Stromal cell of bone marrow (primary cell): ENCODE measurements around the gene TOM1.
A peak's percentile ranks its signal among the peaks of the same experiment; 100 is the strongest.

Source experiments
- DNase-seq: peaks from one replicate; pipeline ENCODE4 v3.0.0-alpha.2; 2012; ENCODE audit warnings: low read depth

TOM1 gene

DNA sequence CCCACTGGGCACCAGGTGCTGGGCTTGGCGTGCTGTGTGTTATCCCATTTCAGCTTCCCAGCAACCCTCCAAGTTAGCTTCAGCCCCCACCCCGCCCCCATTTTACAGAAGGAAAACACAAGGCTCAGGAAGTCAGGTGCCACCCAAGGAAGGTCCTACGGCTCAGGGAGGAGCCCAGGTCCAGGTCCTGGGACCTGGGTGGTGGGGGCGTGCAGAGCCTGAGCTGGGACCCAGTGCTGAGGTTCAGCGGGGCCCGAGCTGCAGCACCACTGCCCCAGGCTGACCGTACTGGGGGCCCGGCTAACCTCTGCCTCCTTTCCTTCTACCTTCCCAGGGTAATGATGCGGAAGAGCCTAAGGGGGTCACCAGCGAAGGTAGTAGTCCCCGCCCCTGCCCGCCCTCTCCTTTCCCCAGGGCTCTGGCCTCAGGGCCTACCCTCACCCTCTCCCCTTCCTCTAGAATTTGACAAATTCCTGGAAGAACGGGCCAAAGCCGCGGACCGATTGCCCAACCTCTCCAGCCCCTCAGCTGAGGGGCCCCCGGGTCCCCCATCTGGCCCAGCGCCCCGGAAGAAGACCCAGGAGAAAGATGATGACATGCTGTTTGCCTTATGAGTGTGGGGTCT lies 47.0 kb downstream of the TOM1 start:
- no peak for DNase-seq

DNA sequence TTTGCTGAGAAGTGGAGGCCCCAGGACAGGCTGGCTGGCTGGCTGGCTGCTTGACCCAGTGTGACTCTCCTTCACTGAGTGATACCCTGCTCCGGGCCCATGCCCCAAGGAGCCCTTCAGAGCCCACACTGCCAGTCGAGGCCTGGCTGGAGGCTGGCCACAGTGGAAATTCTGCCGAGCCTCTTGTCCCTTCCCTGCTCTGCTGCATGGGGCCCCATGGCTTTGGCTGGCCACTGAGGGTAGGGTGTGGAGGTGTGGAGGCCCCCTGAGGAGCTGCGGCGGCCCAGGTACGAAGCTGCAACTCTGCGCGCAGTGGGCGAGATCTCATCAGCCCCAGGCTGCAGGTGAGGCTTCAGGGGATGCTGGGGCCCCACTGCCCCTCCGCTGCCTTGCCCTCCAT lies 47.8 kb downstream of the TOM1 start:
- no peak for DNase-seq

DNA sequence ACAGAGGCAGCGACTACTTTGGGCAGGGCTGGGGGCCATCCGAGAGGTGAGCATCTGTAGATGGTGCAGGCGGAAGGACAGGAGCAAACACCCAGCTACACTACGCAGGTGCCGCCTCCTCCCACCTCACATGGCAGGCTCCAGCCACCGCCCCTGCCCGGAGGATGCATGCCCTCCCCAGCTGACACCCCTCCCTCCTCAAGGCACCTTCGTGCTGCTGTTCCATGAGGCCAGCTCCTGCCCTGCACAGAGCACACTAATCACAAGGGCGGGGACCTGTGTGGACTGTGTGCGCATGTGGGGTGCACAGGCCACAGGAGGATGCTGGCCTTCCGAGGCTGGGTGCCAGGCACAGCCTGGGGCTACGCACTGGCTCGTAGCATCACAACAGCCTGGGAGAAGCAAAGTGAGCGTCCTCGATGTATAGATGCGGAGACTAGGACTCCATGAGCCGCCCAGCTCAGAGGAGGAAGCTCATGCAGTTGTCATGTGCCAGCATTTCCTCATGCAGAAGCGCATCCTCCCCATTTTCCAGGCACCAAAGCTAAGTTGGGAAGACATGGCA lies 48.4 kb downstream of the TOM1 start:
- no peak for DNase-seq

DNA sequence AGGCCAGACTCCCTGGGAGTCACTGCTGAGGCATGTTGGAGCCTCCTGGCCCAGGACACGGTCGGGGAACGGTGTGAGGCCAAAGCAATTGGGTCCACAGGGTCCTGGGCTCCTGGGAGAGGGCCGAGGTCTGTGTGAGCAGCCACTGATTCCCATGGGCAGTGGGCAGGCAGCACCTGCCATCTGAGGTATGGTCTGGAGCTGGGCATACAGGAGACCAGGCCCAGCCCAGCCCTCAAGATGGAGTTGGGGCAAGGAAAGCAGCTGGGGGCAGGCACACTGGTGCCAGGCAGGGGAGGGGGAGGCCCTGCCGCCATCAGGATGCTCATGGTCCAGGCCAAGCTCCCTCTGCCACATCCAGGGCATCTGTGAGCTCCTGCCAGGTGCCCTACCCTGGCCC lies 49.0 kb downstream of the TOM1 start:
- DNase-seq: no peak

DNA sequence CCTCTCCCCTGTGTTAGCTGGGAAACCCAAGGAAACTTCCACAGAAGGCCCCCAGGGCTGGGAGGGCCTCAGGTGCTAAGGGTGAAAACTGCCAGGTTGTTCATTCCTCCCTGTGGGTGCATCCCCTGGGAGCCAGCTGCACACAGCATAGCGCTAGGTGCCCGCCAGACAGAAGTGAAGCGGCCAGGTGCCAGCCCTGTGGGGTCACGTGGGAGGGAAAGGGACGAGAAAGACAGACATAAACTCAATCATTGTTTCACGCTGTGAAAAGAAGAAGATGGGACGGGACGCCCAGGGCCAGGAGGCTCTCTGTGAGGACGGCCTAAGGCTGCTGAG lies 49.6 kb downstream of the TOM1 start:
- no peak for DNase-seq

DNA sequence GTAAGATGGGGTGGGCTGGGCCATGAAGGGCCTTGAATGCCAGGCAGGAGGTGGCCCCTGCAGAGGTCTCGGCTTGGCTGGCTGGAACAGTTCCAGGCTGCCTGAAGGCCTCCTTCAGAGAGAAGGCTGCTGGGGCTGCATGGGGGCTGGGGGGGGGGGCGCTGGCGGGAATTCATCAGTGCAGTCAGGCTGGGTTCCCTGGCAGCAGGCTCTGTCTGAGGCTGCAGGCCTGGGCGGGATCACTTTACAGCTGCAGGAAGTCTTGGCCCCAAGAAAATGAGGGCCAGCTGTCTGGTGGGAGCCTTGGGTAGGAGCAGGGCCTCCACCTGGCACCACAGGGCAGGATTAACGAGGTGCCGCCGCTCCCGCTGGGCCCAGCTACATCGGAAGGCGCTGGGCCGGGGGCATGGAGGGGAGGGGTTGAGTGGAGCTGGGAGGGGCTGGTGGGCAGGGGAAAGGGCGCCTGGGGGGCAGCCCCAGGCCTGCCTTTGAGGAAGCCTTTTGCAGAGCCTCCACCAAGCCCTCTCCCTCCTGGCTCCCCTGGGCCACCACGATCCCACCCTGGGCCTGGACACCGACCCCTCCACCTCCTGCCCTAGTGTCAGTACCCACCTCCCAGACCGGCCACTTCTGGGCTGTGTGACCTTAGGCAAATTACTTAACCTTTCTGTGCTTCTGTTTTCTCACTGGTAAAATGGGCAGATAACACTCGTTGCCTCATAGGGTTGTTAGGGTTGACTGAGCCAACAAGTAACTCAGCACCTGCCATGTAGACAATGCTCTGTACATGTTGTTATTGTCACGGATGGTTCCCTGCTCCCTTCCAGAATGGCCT lies 50.2 kb downstream of the TOM1 start:
- DNase-seq: no peak

DNA sequence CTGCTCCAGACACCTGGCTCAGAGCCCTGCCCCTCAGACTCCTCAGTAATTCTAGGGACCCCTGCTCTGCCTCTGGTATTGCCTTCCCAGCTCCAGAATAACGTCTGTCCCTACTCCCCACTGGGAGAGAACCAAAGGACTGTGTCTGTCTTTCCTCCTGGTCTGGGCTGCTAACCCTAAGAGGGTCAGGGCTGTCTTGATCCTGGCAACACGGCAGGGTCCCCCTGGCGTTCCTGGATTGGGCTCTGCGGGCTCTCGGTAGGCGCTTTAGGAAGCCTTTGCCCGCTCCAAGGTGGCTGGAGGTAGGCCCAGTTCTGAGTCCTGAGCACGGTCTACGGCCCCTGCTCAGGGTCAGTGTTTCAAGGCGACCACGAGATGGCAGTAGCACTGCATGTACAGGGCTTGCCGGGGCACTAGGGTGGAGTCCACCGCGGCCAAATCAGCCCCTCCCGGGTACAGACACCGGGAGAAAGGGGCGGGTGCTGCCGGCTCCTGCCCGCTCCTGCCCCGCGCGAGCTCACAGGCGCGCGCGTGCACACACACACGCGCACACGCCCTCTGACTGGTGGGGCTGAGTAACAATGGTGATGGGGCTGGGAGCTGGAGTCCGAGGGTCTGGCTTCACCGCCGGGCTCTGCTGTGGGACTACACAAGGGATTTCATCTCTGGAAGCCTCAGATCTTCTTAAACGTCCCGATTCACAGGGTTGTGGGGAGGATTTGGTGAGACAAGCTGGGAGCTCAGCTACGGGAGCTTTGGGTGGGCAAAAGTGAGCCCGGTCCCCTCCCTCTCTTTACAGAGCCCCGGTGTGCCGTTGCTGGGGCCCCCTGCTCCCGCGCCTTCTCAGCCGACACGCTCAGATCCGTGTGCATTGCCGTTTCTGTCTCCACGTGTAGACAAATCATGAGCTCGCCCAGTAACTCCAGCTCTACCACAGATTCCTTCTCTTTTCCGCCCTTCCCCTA lies 51.1 kb downstream of the TOM1 start:
- DNase-seq: peak; percentile 84

DNA sequence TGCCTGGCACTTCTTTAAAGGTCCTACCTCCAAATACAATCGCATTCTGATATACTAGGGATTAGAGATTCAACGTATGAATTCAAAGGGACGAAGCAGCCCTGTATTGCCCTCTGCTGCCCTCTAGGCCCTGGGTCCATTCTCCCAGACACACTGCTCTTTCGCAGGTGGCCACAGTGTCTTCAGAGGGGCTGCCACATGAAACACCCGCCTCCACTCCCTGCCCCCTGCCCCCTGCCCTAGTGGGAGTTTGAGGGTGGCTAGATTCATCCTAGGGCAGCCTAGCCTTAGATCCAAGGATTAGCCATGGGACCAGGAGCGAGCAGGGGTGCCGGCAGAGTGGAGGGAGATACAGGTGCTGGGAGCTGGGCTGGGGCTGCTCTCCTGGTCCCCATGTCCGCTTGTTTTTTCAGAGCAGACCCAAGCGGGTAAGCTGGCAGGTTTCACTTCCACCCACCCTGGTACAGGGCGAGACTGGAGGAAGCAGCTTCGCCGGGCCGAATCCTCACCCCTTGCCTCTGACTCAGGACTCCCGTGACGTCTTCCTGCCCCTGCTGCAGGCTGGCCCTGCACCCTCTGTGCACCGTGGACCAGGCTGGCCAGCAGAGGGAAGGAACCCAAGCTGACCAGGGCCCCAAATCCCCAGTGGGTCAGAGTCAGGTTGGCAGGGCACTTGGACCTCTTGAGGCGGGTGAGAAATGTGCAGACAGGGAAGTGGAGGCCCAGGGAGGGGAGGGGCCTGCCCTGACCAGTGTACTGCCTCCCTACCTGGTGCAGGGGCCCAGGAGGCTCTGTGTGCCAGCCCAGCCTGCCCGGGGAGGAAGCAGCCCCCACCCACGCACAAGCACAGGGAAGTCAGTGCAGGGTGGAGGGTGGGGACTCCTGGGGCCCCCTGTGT lies 52.8 kb downstream of the TOM1 start:
- DNase-seq: no peak

DNA sequence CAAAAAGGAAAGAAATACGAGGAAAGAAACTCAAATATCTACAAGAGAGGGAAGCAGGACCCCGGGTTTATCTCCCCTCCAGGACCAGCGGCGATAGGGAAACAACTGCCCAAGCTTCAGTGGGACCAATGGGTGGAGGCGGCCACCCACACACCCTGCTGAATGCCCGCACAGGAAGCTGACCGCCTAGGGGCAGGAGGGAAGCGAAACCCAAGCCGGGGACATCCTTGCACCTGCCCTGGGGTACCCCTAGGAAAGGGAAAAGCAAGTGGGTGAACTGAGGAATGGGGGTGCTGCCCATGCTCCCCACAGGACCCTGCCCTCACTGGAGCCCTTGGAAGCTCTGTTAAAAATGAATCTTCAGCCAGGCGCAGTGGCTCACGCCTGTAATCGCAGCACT lies 53.6 kb downstream of the TOM1 start:
- DNase-seq: no peak

DNA sequence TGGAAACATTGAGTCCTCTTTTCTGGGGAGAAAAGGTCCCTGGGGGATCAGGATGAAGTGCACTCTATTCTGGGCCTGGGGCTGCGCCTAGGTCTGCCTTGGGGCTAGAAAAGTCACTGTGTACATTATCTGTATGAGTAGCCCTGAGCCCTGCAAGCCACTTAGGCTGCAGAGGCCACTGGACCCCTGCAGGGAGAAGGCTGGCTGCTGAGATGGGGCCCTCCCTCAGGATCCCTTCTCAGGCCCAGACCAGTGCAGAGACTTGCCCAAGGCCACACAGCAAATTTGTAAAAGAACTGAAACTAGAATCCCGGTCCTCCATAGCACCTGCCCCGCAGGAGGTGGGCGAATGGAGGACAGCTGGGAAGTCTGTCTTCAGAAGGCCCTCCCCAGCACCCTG lies 54.4 kb downstream of the TOM1 start:
- DNase-seq: no peak

DNA sequence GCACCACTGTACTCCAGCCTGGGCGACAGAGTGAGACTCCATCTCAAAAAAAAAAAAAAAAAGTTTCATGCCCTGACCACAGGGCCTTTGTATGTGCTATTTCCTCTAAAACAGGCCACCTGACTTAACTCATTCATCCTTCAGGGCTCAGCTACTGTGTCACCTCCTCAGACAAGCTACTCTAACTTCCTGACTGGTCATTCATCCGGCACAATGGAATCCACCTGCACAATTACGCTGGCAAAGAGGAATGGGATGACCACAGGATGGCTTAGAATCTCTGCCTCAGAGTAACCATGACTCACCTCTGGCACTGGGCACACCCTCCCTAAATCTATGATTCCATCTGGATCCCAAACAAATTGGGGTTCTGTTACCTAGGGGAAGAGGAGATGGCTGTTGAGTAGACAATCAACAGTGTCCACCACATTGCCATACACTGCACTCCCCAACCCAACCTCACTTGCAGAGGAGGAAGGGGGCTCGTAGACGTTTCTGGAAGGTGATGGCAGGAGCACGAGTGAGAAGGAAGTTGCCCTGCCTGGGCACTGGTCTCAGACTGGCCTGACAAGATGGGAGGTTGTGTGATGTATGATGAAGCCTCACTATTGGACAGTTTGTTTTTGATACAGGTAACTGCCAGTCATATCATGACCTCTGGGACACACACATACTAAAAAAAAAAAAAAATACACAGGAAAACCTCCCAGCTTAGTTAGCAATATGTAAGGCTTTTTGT lies 58.4 kb downstream of the TOM1 start:
- DNase-seq: no peak

DNA sequence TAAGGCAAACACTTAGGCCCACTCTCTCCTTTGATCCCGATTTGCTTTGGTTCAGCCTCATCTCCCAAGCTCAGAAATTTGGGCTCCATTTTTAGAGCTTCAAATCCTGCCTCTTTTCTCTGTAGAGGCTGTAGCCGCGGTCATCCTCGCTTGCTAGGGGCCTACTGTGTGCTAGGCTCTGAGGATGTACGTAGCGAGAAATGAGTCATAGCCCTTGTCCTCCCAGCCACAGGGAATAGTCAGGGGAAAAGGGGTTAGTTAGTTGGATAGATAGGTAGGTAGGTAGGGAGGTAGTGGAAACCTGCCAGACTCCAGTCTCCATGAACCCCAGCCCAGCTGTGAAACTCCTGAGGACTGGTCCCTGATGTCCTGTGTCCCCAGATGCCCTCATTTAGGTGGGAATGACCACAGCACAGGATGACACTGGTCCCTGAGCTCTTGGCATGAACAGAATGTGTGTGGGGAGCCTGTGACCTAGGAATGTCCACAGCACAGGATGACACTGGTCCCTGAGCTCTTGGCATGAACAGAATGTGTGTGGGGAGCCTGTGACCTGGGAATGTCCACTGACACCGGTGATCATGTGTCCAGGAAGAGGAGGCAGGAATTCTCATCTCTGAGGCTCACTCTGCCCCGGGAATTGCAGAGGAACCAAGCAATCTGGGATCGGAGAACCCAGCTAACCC lies 59.8 kb downstream of the TOM1 start:
- no peak for DNase-seq

DNA sequence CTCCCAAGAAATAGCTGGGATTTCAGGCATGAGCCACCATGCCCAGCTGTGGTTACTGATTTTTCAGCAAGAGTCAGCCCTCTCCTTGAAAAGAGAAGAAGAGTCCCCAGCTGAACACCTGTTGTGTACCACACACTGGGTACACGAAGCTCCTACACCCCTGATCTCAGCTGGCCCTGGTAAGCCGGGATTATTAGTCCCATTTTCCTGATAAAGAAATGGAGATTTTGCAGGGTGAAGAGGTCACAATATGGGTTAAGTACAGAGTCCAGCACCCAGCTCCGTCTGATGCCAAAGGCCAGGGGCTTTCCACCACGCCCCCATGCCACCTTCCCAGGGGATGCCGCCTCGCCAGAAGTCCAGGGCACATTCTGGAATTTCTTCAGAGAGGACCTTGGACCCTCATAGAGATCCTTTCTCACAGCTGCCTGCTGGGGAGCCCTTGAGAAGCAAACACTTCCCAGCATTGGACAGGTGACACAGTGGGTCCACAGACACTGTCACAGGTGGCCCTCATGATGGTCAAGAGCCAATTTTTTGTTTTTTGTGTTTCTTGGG lies 61.4 kb downstream of the TOM1 start:
- no peak for DNase-seq

DNA sequence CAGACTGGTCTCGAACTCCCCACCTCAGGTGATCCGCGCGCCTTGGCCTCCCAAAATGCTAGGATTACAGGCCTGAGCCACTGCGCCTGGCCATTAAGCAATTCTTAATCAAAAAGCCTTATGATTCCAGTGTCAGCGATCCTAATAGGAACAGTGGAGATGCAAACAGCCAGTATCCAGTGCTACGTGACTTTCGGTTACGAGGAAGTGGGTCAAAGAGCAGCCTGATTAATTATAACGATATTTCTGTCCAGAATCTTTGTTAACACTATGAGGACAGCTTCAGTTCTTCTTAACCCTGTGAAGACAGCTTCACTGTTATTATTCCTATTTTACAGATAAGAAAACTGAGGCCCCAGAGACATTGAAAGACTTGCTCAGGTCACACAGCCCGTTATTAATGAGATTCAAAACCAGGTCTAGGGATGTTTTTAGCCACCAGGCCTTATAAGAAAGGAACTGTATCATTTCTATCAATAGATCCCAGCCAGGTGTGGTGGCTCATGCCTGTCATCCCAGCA lies 63.9 kb downstream of the TOM1 start:
- no peak for DNase-seq

DNA sequence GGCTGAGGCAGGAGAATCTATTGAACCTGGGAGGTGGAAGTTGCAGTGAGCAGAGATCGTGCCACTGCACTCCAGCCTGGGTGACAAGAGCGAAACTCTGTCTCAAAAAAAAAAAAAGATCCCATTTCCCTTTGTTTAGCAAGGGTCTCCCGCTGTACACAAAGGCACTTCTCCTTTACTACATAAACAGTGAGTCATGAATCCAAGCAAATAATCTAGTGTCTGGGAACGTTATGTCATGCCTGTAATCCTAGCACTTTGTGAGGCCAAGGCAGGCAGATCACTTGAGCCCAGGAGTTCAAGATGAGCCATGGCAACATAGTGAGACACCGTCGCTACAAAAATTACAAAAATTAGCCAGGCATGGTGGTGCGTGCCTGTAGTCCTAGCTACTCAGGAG lies 64.5 kb downstream of the TOM1 start:
- peak; percentile 52 for DNase-seq

DNA sequence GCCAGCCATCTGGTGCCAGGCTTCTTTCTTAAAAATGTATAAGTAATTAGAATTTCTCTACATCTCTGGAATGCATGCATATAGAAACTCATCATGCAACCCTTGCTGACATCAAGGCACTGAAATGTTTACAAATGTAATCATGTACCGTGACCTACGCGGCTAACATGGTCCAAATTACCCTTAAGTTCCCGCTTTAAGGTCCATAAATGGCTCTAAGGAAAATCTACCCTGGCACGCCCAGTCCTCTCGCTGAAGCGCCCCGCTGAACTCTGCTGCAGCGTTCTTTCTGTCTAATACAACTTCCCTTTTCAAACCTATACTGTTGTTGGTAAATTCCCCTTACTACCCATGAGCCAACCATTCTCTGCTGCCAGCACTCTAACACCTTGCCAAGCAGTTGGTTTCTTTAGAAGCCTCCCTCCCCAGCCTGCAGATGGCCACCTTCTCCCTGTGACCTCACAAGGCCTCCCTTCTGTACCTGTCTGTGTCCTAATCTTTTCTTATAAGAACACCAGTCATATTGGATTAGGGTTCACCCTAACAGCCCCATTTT lies 67.7 kb downstream of the TOM1 start:
- no peak for DNase-seq

DNA sequence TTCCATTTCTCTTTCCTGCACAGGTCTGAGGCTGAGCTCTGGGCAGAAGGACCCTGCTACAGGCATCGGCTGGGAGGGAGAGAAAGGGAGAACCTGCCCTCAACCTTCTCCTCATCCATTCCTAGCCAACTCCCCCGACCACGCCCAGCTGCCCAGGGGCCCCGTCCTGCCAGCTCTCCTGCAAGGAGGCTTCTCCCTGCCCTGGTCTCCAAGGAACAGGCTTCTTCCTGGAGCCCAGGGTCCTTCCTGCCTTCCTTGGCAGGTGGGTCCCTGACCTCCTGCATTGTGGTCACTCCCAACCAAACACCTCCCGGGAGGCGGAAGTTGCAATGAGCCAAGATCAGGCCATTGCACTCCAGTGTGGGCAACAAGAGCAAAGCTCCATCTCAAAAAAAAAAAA lies 68.7 kb downstream of the TOM1 start:
- DNase-seq: no peak

DNA sequence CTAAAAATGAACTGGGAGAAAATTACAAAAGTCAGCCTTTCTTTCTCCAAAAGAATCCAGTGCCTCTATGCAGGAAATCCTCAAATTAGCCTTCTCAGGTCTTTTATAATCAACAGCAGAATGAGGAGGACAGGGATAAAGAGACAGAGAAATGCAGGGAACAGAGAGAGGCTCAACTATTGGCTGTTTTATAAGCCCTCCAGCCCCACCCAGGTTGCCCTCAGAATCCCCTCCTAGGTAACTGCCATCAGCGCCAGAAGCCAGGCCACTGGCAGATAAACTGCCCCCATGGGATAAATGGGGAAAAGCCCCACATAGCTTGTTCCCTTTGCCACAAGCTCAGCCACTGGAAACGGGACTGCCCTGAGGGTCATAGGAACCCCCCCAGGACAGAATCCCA lies 70.3 kb downstream of the TOM1 start:
- DNase-seq: no peak

DNA sequence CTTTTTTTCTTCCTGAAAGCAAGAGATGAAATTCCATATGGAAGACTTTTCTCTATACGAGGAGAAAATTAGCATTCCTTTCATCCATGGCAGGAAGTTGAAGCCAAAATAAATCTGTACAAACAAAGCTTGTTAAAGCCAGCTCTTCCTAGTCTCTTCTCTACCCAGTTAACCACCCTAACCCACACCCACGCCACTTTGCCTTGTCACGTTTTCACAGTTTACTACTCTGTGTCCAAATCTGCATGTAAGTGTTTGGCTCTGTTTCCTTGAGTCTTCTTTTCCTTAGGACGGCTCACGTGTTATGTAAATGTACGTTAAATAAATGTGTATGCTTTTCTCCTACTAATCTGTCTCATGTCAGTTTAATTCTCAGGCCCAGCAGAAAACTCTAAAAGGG lies 74.1 kb downstream of the TOM1 start:
- no peak for DNase-seq
